ENCODE data around the gene IER2.

Gene IER2

DNA sequence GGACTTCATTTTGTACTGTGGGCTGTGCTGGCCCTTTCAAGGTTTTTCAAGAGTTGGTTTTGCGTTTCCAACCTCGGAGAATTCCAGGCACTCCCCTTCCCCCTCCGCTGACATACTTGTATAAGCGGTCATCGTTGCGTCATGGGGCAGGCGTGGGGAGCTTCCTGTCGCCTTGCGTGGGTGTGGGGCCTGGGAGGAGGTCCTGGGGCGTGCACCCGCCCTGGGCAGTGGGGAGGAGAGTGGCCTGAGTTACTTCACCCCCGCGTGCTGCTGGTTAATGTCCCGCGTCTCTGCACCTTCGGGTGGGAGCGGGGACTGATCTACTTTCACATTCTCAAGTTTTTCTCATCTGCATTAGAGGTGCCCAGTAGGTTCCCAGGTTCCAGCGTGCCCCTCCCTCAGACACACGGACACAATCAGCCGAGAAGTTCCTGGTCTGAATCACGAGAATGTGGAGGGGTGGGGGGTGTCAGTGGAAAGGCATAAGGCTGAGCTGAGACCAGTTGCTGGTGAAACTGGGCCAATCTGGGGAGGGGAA, 4.1 kb downstream of the IER2 start:
- H3K9me3 ChIP-seq = no peaks in the 10 kb centered on the region
- H3K4me1 ChIP-seq (ENCODE audit: control insufficient read depth in 1 of 2, insufficient read depth in 1 of 2, low read depth in 1 of 2, low read length in 1 of 2) = peaks cover 66 to 69% of the 10 kb centered on the region in 2 experiments
- H3K27me3 ChIP-seq = no peaks in the 10 kb centered on the region
- TF ChIP-seq CTCF (IDR thresholded peaks at IDR 0.05) = no peak
- H3K27ac ChIP-seq = peak overlapping the region; percentile 96
- no peaks in the 10 kb centered on the region for H3K36me3 ChIP-seq
- H3K4me3 ChIP-seq (ENCODE audit: low read depth in 1 of 2, low read length in 1 of 2) = peak overlapping the region; percentile 91 to 94

DNA sequence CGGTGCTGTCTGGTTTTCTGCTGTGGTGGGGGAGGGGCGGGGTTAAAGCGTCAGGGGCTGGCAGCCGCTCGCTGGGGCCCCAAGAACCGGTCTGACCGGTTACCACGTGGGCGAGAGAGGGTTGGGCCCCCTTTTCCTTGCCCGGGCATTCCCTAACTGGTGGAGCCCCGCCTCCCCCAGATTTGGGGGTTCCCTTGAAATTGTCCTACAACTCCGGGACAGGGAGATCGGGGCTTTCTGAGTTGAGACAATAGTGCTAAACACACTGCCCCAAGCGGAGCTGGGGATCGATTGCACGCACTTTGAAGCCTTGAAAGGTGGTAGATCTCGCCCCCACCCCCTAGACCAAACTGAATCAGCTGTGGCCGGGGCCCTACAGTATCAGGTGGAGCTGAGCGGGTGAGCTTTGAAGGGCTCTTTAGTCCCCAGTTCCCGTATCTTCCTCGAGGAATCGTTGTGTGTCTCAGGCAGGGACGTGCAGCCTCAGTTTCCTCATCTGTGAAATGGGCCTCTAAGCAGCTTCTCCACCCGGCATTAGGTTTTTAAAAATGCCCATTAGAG, 4.8 kb downstream of the IER2 start:
- peak overlapping the region; percentile 96 for H3K27ac ChIP-seq
- peaks cover 71 to 73% of the 10 kb centered on the region in 2 experiments for H3K4me1 ChIP-seq (ENCODE audit: control insufficient read depth in 1 of 2, insufficient read depth in 1 of 2, low read depth in 1 of 2, low read length in 1 of 2)
- no peak for TF ChIP-seq CTCF (IDR thresholded peaks at IDR 0.05)
- no peaks in the 10 kb centered on the region for H3K27me3 ChIP-seq
- no peaks in the 10 kb centered on the region for H3K9me3 ChIP-seq
- peak overlapping the region; percentile 91 to 94 for H3K4me3 ChIP-seq (ENCODE audit: low read depth in 1 of 2, low read length in 1 of 2)
- H3K36me3 ChIP-seq = no peaks in the 10 kb centered on the region

- Histone ChIP-seq H3K27ac (peak overlapping the region; percentile 96), H3K4me3 (ENCODE audit: low read depth in 1 of 2, low read length in 1 of 2) (peak overlapping the region; percentile 91 to 94), H3K9me3 (no peaks in the 10 kb centered on the region), H3K36me3 (no peaks in the 10 kb centered on the region), H3K27me3 (no peaks in the 10 kb centered on the region), H3K4me1 (ENCODE audit: control insufficient read depth in 1 of 2, insufficient read depth in 1 of 2, low read depth in 1 of 2, low read length in 1 of 2) (peaks cover 71 to 73% of the 10 kb centered on the region in 2 experiments)
- TF ChIP-seq CTCF (IDR thresholded peaks at IDR 0.05) = peak; percentile 24
Observed at GRCh38 chr19:13155472-13156359, 5.5 kb downstream of the IER2 start.

DNA sequence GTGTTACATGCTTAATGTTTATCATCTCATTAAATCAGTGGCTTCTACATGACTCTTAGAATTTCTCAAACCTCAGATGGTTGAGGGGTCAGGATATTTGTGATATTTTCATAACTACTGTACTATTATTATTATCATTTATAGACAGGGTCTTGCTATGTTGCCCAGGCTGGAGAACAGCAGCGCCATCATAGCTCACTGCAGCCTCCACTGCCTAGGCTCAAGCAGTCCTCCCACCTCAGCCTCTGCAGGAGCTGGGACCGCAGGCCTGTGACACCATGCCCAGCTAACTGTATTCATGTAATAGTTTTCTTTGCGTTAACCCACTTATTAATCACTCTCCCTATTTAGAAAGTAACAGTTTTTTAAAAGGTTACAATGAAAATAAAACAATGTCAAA, 9.5 kb downstream of the IER2 start:
- H3K4me1 ChIP-seq (ENCODE audit: control insufficient read depth in 1 of 2, insufficient read depth in 1 of 2, low read depth in 1 of 2, low read length in 1 of 2) = peaks cover 90 to 97% of the 10 kb centered on the region in 2 experiments
- no peaks in the 10 kb centered on the region for H3K27me3 ChIP-seq
- TF ChIP-seq CTCF (IDR thresholded peaks at IDR 0.05) = no peak
- peak overlapping the region; percentile 96 for H3K27ac ChIP-seq
- H3K9me3 ChIP-seq = no peaks in the 10 kb centered on the region
- H3K36me3 ChIP-seq = no peaks in the 10 kb centered on the region
- no peak overlapping the region for H3K4me3 ChIP-seq (ENCODE audit: low read depth in 1 of 2, low read length in 1 of 2)

GRCh38 chr19:13160557-13160956, 10.3 kb downstream of the IER2 start:
- Histone ChIP-seq H3K4me1 (ENCODE audit: control insufficient read depth in 1 of 2, insufficient read depth in 1 of 2, low read depth in 1 of 2, low read length in 1 of 2) (peaks cover 92 to 98% of the 10 kb centered on the region in 2 experiments), H3K27ac (peak overlapping the region; percentile 18)

More at GRCh38 chr19:13160557-13160956, 10.3 kb downstream of the IER2 start:
- no peak overlapping the region for H3K4me3 ChIP-seq (ENCODE audit: low read depth in 1 of 2, low read length in 1 of 2)
- H3K9me3 ChIP-seq = no peaks in the 10 kb centered on the region
- no peaks in the 10 kb centered on the region for H3K27me3 ChIP-seq
- H3K36me3 ChIP-seq = no peaks in the 10 kb centered on the region
- TF ChIP-seq CTCF (IDR thresholded peaks at IDR 0.05) = no peak

Measured in neutrophil (primary cell).